ENCODE data around the gene ZNF791. TPM values are rescaled to one million over a fixed set of nuclear protein-coding genes. Genes with fewer than 3 reads are reported as not detected.

Gene ZNF791
- total and polyA plus RNA-seq, 8 donors, result 4.7 to 33.0 (median 18.4) TPM

GRCh38 chr19:12574036-12574435 lies 36.7 kb upstream of the ZNF791 start:
- H3K4me1 ChIP-seq, result no peaks in the 10 kb centered on the region
- H3K9me3 ChIP-seq, result no peaks in the 10 kb centered on the region
- TF ChIP-seq CTCF (IDR thresholded peaks at IDR 0.05) (no peak), POLR2A (IDR thresholded peaks at IDR 0.05) (no peak), POLR2AphosphoS5 (IDR thresholded peaks at IDR 0.05) (no peak), EP300 (IDR thresholded peaks at IDR 0.05) (no peak)
- WGBS, 5 donors, result 53 to 63% (median 57%) methylated on average over 7 of the region's 7 CpGs
- intact Hi-C loops (cut with DNase I; ENCODE audit: low total_unique reads), result no loop called here
- H3K36me3 ChIP-seq, result peaks cover 0 to 25% (median 15%) of the 10 kb centered on the region in 4 donors
- H3K27ac ChIP-seq, result no peak overlapping the region
- peak in 1 of 2 donors; percentile 25 for DNase-seq
- no peak overlapping the region for H3K4me3 ChIP-seq
- no peaks in the 10 kb centered on the region for H3K27me3 ChIP-seq

- Histone ChIP-seq H3K27ac (no peak overlapping the region), H3K4me3 (no peak overlapping the region), H3K4me1 (no peaks in the 10 kb centered on the region), H3K36me3 (peaks cover 22 to 69% (median 57%) of the 10 kb centered on the region in 4 donors), H3K27me3 (no peaks in the 10 kb centered on the region), H3K9me3 (peaks cover 11 to 39% (median 31%) of the 10 kb centered on the region in 4 donors)
- intact Hi-C loops (cut with DNase I; ENCODE audit: low total_unique reads), result no loop called here
- 97 to 99% (median 97%) methylated on average over 10 of the region's 10 CpGs for WGBS, 5 donors
- TF ChIP-seq POLR2A (IDR thresholded peaks at IDR 0.05) (no peak), POLR2AphosphoS5 (IDR thresholded peaks at IDR 0.05) (no peak), EP300 (IDR thresholded peaks at IDR 0.05) (no peak), CTCF (IDR thresholded peaks at IDR 0.05) (no peak)
- DNase-seq, result no peak
Observed at GRCh38 chr19:12578641-12579040, 32.1 kb upstream of the ZNF791 start.

GRCh38 chr19:12580180-12580694 lies 30.5 kb upstream of the ZNF791 start:
- Histone ChIP-seq H3K4me3 (no peak overlapping the region), H3K9me3 (peaks cover 11 to 44% (median 31%) of the 10 kb centered on the region in 4 donors), H3K27ac (no peak overlapping the region), H3K4me1 (no peaks in the 10 kb centered on the region), H3K36me3 (peaks cover 22 to 69% (median 57%) of the 10 kb centered on the region in 4 donors), H3K27me3 (no peaks in the 10 kb centered on the region)
- intact Hi-C loops (cut with DNase I; ENCODE audit: low total_unique reads), result no loop called here
- TF ChIP-seq CTCF (IDR thresholded peaks at IDR 0.05) (no peak), POLR2A (IDR thresholded peaks at IDR 0.05) (no peak), POLR2AphosphoS5 (IDR thresholded peaks at IDR 0.05) (no peak), EP300 (IDR thresholded peaks at IDR 0.05) (no peak)
- no peak for DNase-seq
- WGBS, 5 donors, result 82 to 92% (median 86%) methylated on average over 11 of the region's 11 CpGs

- WGBS, 5 donors, result 87 to 96% (median 94%) methylated on average over 9 of the region's 9 CpGs
- Histone ChIP-seq H3K4me3 (no peak overlapping the region), H3K4me1 (no peaks in the 10 kb centered on the region), H3K36me3 (peaks cover 22 to 69% (median 59%) of the 10 kb centered on the region in 4 donors), H3K9me3 (peaks cover 11 to 45% (median 31%) of the 10 kb centered on the region in 4 donors), H3K27me3 (no peaks in the 10 kb centered on the region), H3K27ac (no peak overlapping the region)
- TF ChIP-seq POLR2A (IDR thresholded peaks at IDR 0.05) (no peak), EP300 (IDR thresholded peaks at IDR 0.05) (no peak), POLR2AphosphoS5 (IDR thresholded peaks at IDR 0.05) (no peak), CTCF (IDR thresholded peaks at IDR 0.05) (no peak)
- intact Hi-C loops (cut with DNase I; ENCODE audit: low total_unique reads), result no loop called here
- DNase-seq, result no peak
Observed at GRCh38 chr19:12581100-12581499, 29.6 kb upstream of the ZNF791 start.

Data from stomach (tissue), 9 donors.